Neuronal stem cell (in vitro differentiated cells): ENCODE data around the gene RBBP8NL.

ENCODE experiments used
- DNase-seq: peaks from one replicate; pipeline ENCODE4 v3.0.0-alpha.2; 2013; ENCODE audit warnings: low spot score
- H2AFZ ChIP-seq: one replicate; pipeline ENCODE4 v1.6.1; 2013; ENCODE audit warnings: mild to moderate bottlenecking, low read length, inconsistent platforms
- H2AK5ac ChIP-seq: 2 replicates; pipeline ENCODE4 v1.6.1; 2013; ENCODE audit warnings: low read depth, mild to moderate bottlenecking, inconsistent platforms, low read length, moderate library complexity, mixed read lengths
- H2BK120ac ChIP-seq: 2 replicates; pipeline ENCODE4 v1.6.1; 2013; ENCODE audit warnings: low read depth, mild to moderate bottlenecking, inconsistent platforms, low read length, moderate library complexity, mixed read lengths
- H2BK12ac ChIP-seq: one replicate; pipeline ENCODE4 v1.6.1; 2013; ENCODE audit warnings: low read length, inconsistent platforms
- H2BK15ac ChIP-seq: 2 replicates; pipeline ENCODE4 v1.6.1; 2013; ENCODE audit warnings: mild to moderate bottlenecking, low read length, inconsistent platforms, mixed read lengths
- H2BK5ac ChIP-seq: one replicate; pipeline ENCODE4 v1.6.1; 2013; ENCODE audit warnings: inconsistent platforms, mild to moderate bottlenecking, low read length, moderate library complexity
- H3K14ac ChIP-seq: one replicate; pipeline ENCODE4 v1.6.1; 2013; ENCODE audit warnings: low read length, inconsistent platforms
- H3K18ac ChIP-seq: 2 replicates; pipeline ENCODE4 v1.6.1; 2013; ENCODE audit warnings: low read length, inconsistent platforms
- H3K23ac ChIP-seq: 2 replicates; pipeline ENCODE4 v1.6.1; 2013; ENCODE audit warnings: low read depth, mild to moderate bottlenecking, mixed read lengths, low read length, inconsistent platforms; ENCODE audit not compliant: poor library complexity
- H3K27ac ChIP-seq: replicated peaks from 3 replicates; pipeline ENCODE4 v1.5.1; 2013; ENCODE audit warnings: low read length, inconsistent platforms
- H3K27me3 ChIP-seq, 3 experiments: 2 replicates each; pipeline ENCODE4 v1.6.1; 2013; ENCODE audit warnings: low read length in 3 of 3, mild to moderate bottlenecking in 2 of 3, inconsistent platforms in 1 of 3, low read depth in 1 of 3, mixed read lengths in 1 of 3, moderate library complexity in 1 of 3; ENCODE audit not compliant: control insufficient read depth in 3 of 3, insufficient read depth in 3 of 3
- H3K36me3 ChIP-seq, 2 donors: replicated peaks in 1 of 2; 2 replicates each; pipeline ENCODE4 v1.6.1; 2013; ENCODE audit warnings: low read length in 2 of 2; ENCODE audit not compliant: control insufficient read depth in 2 of 2, insufficient read depth in 2 of 2
- H3K4ac ChIP-seq: 2 replicates; pipeline ENCODE4 v1.6.1; 2013; ENCODE audit warnings: inconsistent platforms, mild to moderate bottlenecking, low read length, moderate library complexity
- H3K4me1 ChIP-seq, 2 donors: 1 replicate in 1 of 2; 2 replicates in 1 of 2; pipeline ENCODE4 v1.6.1; 2013; ENCODE audit warnings: low read length in 2 of 2, low read depth in 1 of 2; ENCODE audit not compliant: control insufficient read depth in 2 of 2, insufficient read depth in 1 of 2
- H3K4me2 ChIP-seq: one replicate; pipeline ENCODE4 v1.6.1; 2013; ENCODE audit warnings: mild to moderate bottlenecking, low read length, inconsistent platforms; ENCODE audit not compliant: insufficient read depth, poor library complexity, severe bottlenecking
- H3K4me3 ChIP-seq, 2 donors: 2 replicates each; pipeline ENCODE4 v1.5.1; 2013; ENCODE audit warnings: low read length in 2 of 2, mild to moderate bottlenecking in 2 of 2, inconsistent platforms in 1 of 2, moderate library complexity in 1 of 2
- H3K79me1 ChIP-seq: one replicate; pipeline ENCODE4 v1.6.1; 2013; ENCODE audit warnings: low read depth, mild to moderate bottlenecking, inconsistent platforms, low read length, moderate library complexity
- H3K9ac ChIP-seq: one replicate; pipeline ENCODE4 v1.6.1; 2013; ENCODE audit warnings: mild to moderate bottlenecking, low read depth, low read length, inconsistent platforms; ENCODE audit not compliant: poor library complexity
- H3K9me3 ChIP-seq, 2 donors: replicated peaks in 1 of 2; 2 replicates each; pipeline versions ENCODE3 to v1.6.1; 2013; ENCODE audit warnings: low read length in 2 of 2, mild to moderate bottlenecking in 2 of 2, inconsistent platforms in 1 of 2, low read depth in 1 of 2, mixed read lengths in 1 of 2, moderate library complexity in 1 of 2; ENCODE audit not compliant: control insufficient read depth in 2 of 2, insufficient read depth in 1 of 2
- H4K8ac ChIP-seq: one replicate; pipeline ENCODE4 v1.6.1; 2013; ENCODE audit warnings: low read depth, mild to moderate bottlenecking, inconsistent platforms, low read length, moderate library complexity
- H4K91ac ChIP-seq: one replicate; pipeline ENCODE4 v1.6.1; 2013; ENCODE audit warnings: low read length, low read depth, mild to moderate bottlenecking, inconsistent platforms; ENCODE audit not compliant: poor library complexity
- WGBS, 2 donors: extraction: QIAGEN DNeasy Blood & Tissue Kit; methylation state at CpG; one replicate each; pipeline ENCODE4 v1.1.7; 2013; ENCODE audit warnings: missing lambda C conversion rate in 2 of 2, mixed read lengths in 1 of 2; ENCODE audit not compliant: insufficient read length in 2 of 2, insufficient replicate concordance in 1 of 2; ENCODE audit errors: extremely low coverage in 2 of 2; 5-methylcytosine and 5-hydroxymethylcytosine counted together

The RBBP8NL gene

DNA sequence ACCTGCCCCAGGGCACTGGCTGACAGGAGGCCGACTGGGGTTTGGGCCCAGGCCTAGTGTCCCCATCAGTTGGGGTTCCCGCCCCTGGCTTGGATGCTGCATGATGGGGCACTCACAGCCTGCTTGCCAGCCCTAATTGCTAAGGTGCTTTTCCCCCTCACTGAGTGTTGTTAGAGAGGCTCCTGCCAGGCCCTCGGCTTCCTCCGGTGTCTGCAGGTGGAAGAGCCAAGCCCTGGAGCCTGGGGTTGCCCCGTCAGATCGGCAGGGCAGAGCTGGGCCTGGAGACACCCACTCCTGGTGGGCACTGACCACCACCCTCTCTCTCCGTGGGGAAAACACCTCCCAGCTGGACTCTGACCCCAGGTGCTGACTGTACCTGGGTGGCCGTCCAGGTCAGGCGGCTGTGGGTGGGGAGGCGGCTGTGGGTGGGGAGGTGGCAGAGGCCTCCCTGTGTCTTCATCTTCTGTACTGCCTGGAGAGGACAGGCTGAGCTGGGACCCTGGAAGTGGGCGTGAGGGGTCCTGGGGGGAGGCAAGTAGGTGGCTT lies 14.2 kb downstream of the RBBP8NL start:
- peaks cover 0 to 3% of the 10 kb centered on the region in 2 donors for H3K4me1 ChIP-seq
- no peak overlapping the region for H2BK12ac ChIP-seq
- H3K4ac ChIP-seq, result no peak overlapping the region
- H3K27me3 ChIP-seq, result peaks cover 0 to 87% (median 4%) of the 10 kb centered on the region in 3 experiments
- no peak overlapping the region for H4K91ac ChIP-seq
- H3K9me3 ChIP-seq, result no peaks in the 10 kb centered on the region
- peak overlapping the region; percentile 71 for H3K14ac ChIP-seq
- no peak overlapping the region for H3K18ac ChIP-seq
- H3K36me3 ChIP-seq, result no peaks in the 10 kb centered on the region
- H2BK5ac ChIP-seq, result peak overlapping the region; percentile 75
- H2AFZ ChIP-seq, result no peak overlapping the region
- no CpG with 5 or more reads among the region's 11 CpGs for WGBS, 2 donors
- H2BK120ac ChIP-seq, result no peak overlapping the region
- no peaks in the 10 kb centered on the region for H3K79me1 ChIP-seq
- no peak overlapping the region for H3K27ac ChIP-seq
- no peak overlapping the region for H3K4me3 ChIP-seq
- no peak for DNase-seq
- H4K8ac ChIP-seq, result peak overlapping the region; percentile 82
- no peak overlapping the region for H3K9ac ChIP-seq
- H3K4me2 ChIP-seq, result no peak overlapping the region
- H2BK15ac ChIP-seq, result no peak overlapping the region
- peak overlapping the region; percentile 84 for H2AK5ac ChIP-seq
- no peak overlapping the region for H3K23ac ChIP-seq

GRCh38 chr20:62412194-62413024 lies 14.9 kb downstream of the RBBP8NL start:
- WGBS, 2 donors, result no CpG with 5 or more reads among the region's 22 CpGs
- no peak overlapping the region for H3K27ac ChIP-seq

GRCh38 chr20:62411479-62412193 lies 15.7 kb downstream of the RBBP8NL start:
- Histone ChIP-seq H3K4ac (no peak overlapping the region), H3K9ac (no peak overlapping the region), H4K8ac (no peak overlapping the region), H4K91ac (no peak overlapping the region), H3K9me3 (no peaks in the 10 kb centered on the region), H2BK12ac (peak overlapping the region; percentile 73), H2BK15ac (peak overlapping the region; percentile 87), H3K79me1 (peaks cover 2% of the 10 kb centered on the region), H3K4me2 (no peak overlapping the region), H2AK5ac (peak overlapping the region; percentile 79), H3K23ac (peak overlapping the region; percentile 73), H2BK120ac (no peak overlapping the region), H3K4me3 (no peak overlapping the region), H3K36me3 (no peaks in the 10 kb centered on the region), H3K4me1 (peaks cover 0 to 8% of the 10 kb centered on the region in 2 donors), H3K27me3 (peaks cover 0 to 86% (median 4%) of the 10 kb centered on the region in 3 experiments), H3K27ac (no peak overlapping the region), H2AFZ (no peak overlapping the region), H3K14ac (no peak overlapping the region), H3K18ac (peak overlapping the region; percentile 76), H2BK5ac (no peak overlapping the region)
- DNase-seq, result no peak
- WGBS, 2 donors, result no CpG with 5 or more reads among the region's 24 CpGs

More at GRCh38 chr20:62412194-62413024, 14.9 kb downstream of the RBBP8NL start:
- Histone ChIP-seq H3K27me3 (peaks cover 0 to 93% (median 4%) of the 10 kb centered on the region in 3 experiments), H3K79me1 (no peaks in the 10 kb centered on the region), H4K8ac (no peak overlapping the region), H2AK5ac (peak overlapping the region; percentile 90), H2BK15ac (peak overlapping the region; percentile 88), H3K4me3 (no peak overlapping the region), H3K23ac (peak overlapping the region; percentile 97), H3K9ac (no peak overlapping the region), H4K91ac (peak overlapping the region; percentile 24), H3K4ac (no peak overlapping the region), H3K36me3 (no peaks in the 10 kb centered on the region), H2BK5ac (peak overlapping the region; percentile 22), H3K4me1 (peaks cover 0 to 7% of the 10 kb centered on the region in 2 donors), H2BK12ac (peak overlapping the region; percentile 97), H3K9me3 (no peaks in the 10 kb centered on the region), H3K14ac (peak overlapping the region; percentile 71), H2AFZ (no peak overlapping the region), H3K18ac (peak overlapping the region; percentile 70), H3K4me2 (no peak overlapping the region), H2BK120ac (no peak overlapping the region)
- DNase-seq, result no peak
